NCI-H1105 (cell line): Measurements from ENCODE around the gene NMNAT2.
"Not testable (repeated sequence)": the region's sequence is repeated elsewhere in the genome, so short reads cannot be mapped to it uniquely, and the experiment has no call there.

Source experiments
- DNase-seq: peaks from one replicate; lab custom pipeline; 2025; lab: John Stamatoyannopoulos, UW

NMNAT2 gene

GRCh38 chr1:183285256-183285655, 132.9 kb downstream of the NMNAT2 start:
- no peak for DNase-seq

- DNase-seq = no peak
Observed at GRCh38 chr1:183284086-183284485, 134.1 kb downstream of the NMNAT2 start.

- peak; percentile 33 for DNase-seq
Observed at GRCh38 chr1:183283286-183283685, 134.9 kb downstream of the NMNAT2 start.

- DNase-seq = no peak
Observed at GRCh38 chr1:183282101-183282855, 135.9 kb downstream of the NMNAT2 start.

GRCh38 chr1:183281553-183282091, 136.6 kb downstream of the NMNAT2 start:
- DNase-seq = peak; percentile 74

- no peak for DNase-seq
Observed at GRCh38 chr1:183281039-183281438, 137.1 kb downstream of the NMNAT2 start.

- DNase-seq = no peak
Observed at GRCh38 chr1:183279835-183280234, 138.3 kb downstream of the NMNAT2 start.

GRCh38 chr1:183278739-183279591, 139.2 kb downstream of the NMNAT2 start:
- DNase-seq = no peak

GRCh38 chr1:183277821-183278738, 140.1 kb downstream of the NMNAT2 start:
- no peak for DNase-seq

GRCh38 chr1:183276386-183277080, 141.6 kb downstream of the NMNAT2 start:
- DNase-seq = no peak

GRCh38 chr1:183275322-183275721, 142.9 kb downstream of the NMNAT2 start:
- DNase-seq = no peak

- DNase-seq = no peak
Observed at GRCh38 chr1:183274836-183275235, 143.3 kb downstream of the NMNAT2 start.

- not testable (repeated sequence) for DNase-seq
Observed at GRCh38 chr1:183273984-183274383, 144.2 kb downstream of the NMNAT2 start.

GRCh38 chr1:183273300-183273699, 144.9 kb downstream of the NMNAT2 start:
- DNase-seq = no peak

GRCh38 chr1:183272390-183272848, 145.8 kb downstream of the NMNAT2 start:
- DNase-seq = no peak

GRCh38 chr1:183270541-183271141, 147.5 kb downstream of the NMNAT2 start:
- no peak for DNase-seq

- no peak for DNase-seq
Observed at GRCh38 chr1:183267646-183268431, 150.3 kb downstream of the NMNAT2 start.

GRCh38 chr1:183263886-183264602, 154.1 kb downstream of the NMNAT2 start:
- DNase-seq = no peak

- no peak for DNase-seq
Observed at GRCh38 chr1:183262628-183263200, 155.5 kb downstream of the NMNAT2 start.
